ENCODE results near the gene SLC22A12. TPM values are rescaled to one million over a fixed set of nuclear protein-coding genes. Genes with fewer than 3 reads are reported as not detected.

Gene SLC22A12
- total RNA-seq, 1 donor from 2014 or later = not detected

- no peak for DNase-seq (ENCODE audit: low read depth)
- Histone ChIP-seq H3K36me3 (ENCODE audit: control insufficient read depth, insufficient read depth, low read length) (no peaks in the 10 kb centered on the region), H3K4me3 (ENCODE audit: low read depth, low read length) (no peak overlapping the region), H3K27me3 (ENCODE audit: control insufficient read depth, insufficient read depth, low read length) (peaks cover 33% of the 10 kb centered on the region)
- TF ChIP-seq, protein P1, sequence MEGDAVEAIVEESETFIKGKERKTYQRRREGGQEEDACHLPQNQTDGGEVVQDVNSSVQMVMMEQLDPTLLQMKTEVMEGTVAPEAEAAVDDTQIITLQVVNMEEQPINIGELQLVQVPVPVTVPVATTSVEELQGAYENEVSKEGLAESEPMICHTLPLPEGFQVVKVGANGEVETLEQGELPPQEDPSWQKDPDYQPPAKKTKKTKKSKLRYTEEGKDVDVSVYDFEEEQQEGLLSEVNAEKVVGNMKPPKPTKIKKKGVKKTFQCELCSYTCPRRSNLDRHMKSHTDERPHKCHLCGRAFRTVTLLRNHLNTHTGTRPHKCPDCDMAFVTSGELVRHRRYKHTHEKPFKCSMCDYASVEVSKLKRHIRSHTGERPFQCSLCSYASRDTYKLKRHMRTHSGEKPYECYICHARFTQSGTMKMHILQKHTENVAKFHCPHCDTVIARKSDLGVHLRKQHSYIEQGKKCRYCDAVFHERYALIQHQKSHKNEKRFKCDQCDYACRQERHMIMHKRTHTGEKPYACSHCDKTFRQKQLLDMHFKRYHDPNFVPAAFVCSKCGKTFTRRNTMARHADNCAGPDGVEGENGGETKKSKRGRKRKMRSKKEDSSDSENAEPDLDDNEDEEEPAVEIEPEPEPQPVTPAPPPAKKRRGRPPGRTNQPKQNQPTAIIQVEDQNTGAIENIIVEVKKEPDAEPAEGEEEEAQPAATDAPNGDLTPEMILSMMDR (IDR thresholded peaks at IDR 0.05; ENCODE audit: insufficient read depth, low read length, poor library complexity, severe bottlenecking) = no peak
Observed at GRCh38 chr11:64611176-64611575, 20.2 kb downstream of the SLC22A12 start.

- no peaks in the 10 kb centered on the region for H3K36me3 ChIP-seq (ENCODE audit: control insufficient read depth, insufficient read depth, low read length)
- no peak overlapping the region for H3K4me3 ChIP-seq (ENCODE audit: low read depth, low read length)
- no peak for DNase-seq (ENCODE audit: low read depth)
- peaks cover 30% of the 10 kb centered on the region for H3K27me3 ChIP-seq (ENCODE audit: control insufficient read depth, insufficient read depth, low read length)
- TF ChIP-seq, protein P1 (IDR thresholded peaks at IDR 0.05; ENCODE audit: insufficient read depth, low read length, poor library complexity, severe bottlenecking) = no peak
Observed at GRCh38 chr11:64611869-64612646, 21.0 kb downstream of the SLC22A12 start.

GRCh38 chr11:64613648-64614047 lies 22.6 kb downstream of the SLC22A12 start:
- H3K27me3 ChIP-seq (ENCODE audit: control insufficient read depth, insufficient read depth, low read length) = peaks cover 18% of the 10 kb centered on the region
- no peak overlapping the region for H3K4me3 ChIP-seq (ENCODE audit: low read depth, low read length)
- TF ChIP-seq, protein P1 (IDR thresholded peaks at IDR 0.05; ENCODE audit: insufficient read depth, low read length, poor library complexity, severe bottlenecking) = no peak
- no peak for DNase-seq (ENCODE audit: low read depth)
- H3K36me3 ChIP-seq (ENCODE audit: control insufficient read depth, insufficient read depth, low read length) = no peaks in the 10 kb centered on the region

GRCh38 chr11:64614917-64615316 lies 23.9 kb downstream of the SLC22A12 start:
- DNase-seq (ENCODE audit: low read depth) = no peak
- TF ChIP-seq, protein P1 (IDR thresholded peaks at IDR 0.05; ENCODE audit: insufficient read depth, low read length, poor library complexity, severe bottlenecking) = no peak
- Histone ChIP-seq H3K27me3 (ENCODE audit: control insufficient read depth, insufficient read depth, low read length) (peaks cover 8% of the 10 kb centered on the region), H3K36me3 (ENCODE audit: control insufficient read depth, insufficient read depth, low read length) (no peaks in the 10 kb centered on the region), H3K4me3 (ENCODE audit: low read depth, low read length) (no peak overlapping the region)

DNA sequence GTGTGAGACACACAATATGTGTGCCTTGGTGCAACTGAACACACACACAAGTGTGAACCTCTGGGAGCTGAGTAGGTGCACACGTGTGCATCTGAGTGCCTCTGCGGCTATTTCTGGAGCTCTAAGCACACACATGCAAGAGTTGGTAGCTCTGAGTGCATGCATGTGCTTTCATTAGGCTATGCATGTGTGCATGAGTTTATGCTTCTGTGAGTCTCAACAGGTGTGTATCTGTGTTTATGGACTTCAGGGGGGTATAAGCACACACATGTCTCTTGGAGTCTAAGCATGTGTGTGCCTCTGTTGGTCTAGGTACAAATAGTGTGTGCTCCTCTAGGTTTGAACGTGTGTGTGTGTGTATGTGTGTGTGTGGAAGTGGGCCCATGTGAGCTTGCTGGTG lies 25.8 kb downstream of the SLC22A12 start:
- H3K27me3 ChIP-seq (ENCODE audit: control insufficient read depth, insufficient read depth, low read length) = peaks cover 4% of the 10 kb centered on the region
- DNase-seq (ENCODE audit: low read depth) = no peak
- no peak overlapping the region for H3K4me3 ChIP-seq (ENCODE audit: low read depth, low read length)
- TF ChIP-seq, protein P1 (IDR thresholded peaks at IDR 0.05; ENCODE audit: insufficient read depth, low read length, poor library complexity, severe bottlenecking) = no peak
- H3K36me3 ChIP-seq (ENCODE audit: control insufficient read depth, insufficient read depth, low read length) = no peaks in the 10 kb centered on the region

DNA sequence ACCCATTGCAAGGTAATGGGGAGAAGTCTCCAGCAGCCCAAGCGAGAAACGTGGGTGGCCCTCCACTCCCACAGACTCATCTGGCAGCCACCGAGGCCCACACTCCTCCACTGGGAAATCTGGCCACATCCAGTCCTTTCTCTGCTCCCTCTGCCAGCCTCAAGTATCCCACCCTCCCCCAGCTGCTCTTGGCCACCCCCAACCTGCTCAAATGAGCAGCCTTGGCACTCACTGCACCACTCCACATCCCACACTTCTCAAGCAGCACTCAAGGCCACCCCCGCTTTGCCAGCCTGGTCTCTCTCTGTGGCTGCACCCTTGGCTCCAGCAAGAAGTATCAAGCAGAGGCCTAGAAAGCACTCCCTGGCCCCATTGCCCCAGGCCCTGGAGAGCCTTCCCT lies 28.2 kb downstream of the SLC22A12 start:
- Histone ChIP-seq H3K4me3 (ENCODE audit: low read depth, low read length) (no peak overlapping the region), H3K27me3 (ENCODE audit: control insufficient read depth, insufficient read depth, low read length) (peaks cover 6% of the 10 kb centered on the region), H3K36me3 (ENCODE audit: control insufficient read depth, insufficient read depth, low read length) (no peaks in the 10 kb centered on the region)
- no peak for DNase-seq (ENCODE audit: low read depth)
- TF ChIP-seq, protein P1 (IDR thresholded peaks at IDR 0.05; ENCODE audit: insufficient read depth, low read length, poor library complexity, severe bottlenecking) = no peak

Measured in kidney epithelial cell (primary cell).